Smooth muscle cell (in vitro differentiated cells): ENCODE measurements around the gene ZNF189. TPM values are rescaled to one million over a fixed set of nuclear protein-coding genes. Genes with fewer than 3 reads are reported as not detected.

ENCODE experiments used
- DNase-seq: peaks from one replicate; lab custom pipeline; 2025; ENCODE audit not compliant: unreplicated experiment; lab: John Stamatoyannopoulos, UW
- H2AFZ ChIP-seq: fragments of 200-600 bp; sonication (generic); 2 replicates; pipeline ENCODE4 v1.6.0; 2016; ENCODE audit warnings: antibody characterized with exemption, low read depth, mild to moderate bottlenecking
- H3F3A ChIP-seq: fragments of 200-600 bp; sonication (generic); 2 replicates; pipeline ENCODE4 v1.6.0; 2017; ENCODE audit warnings: antibody characterized with exemption, low read depth
- H3K27ac ChIP-seq: fragments of 200-600 bp; sonication (generic); 2 replicates; pipeline ENCODE4 v1.5.1; 2016; ENCODE audit warnings: low read depth, mild to moderate bottlenecking
- H3K27me3 ChIP-seq: fragments of 200-600 bp; sonication (generic); 2 replicates; pipeline ENCODE4 v1.6.1; 2016; ENCODE audit warnings: low read depth, mild to moderate bottlenecking
- H3K36me3 ChIP-seq: fragments of 200-600 bp; sonication (generic); 2 replicates; pipeline ENCODE4 v1.5.1; 2016; ENCODE audit warnings: low read depth
- H3K4me1 ChIP-seq: fragments of 200-600 bp; sonication (generic); 2 replicates; pipeline ENCODE4 v1.5.1; 2016; ENCODE audit warnings: low read depth
- H3K4me2 ChIP-seq: fragments of 200-600 bp; sonication (generic); 2 replicates; pipeline ENCODE4 v1.6.0; 2016; ENCODE audit warnings: mild to moderate bottlenecking
- H3K4me3 ChIP-seq: fragments of 200-600 bp; sonication (generic); 2 replicates; pipeline ENCODE4 v1.5.1; 2016; ENCODE audit warnings: mild to moderate bottlenecking
- H3K79me2 ChIP-seq: fragments of 200-600 bp; sonication (generic); 2 replicates; pipeline ENCODE4 v1.6.0; 2016; ENCODE audit warnings: low read depth, mild to moderate bottlenecking
- H3K9ac ChIP-seq: fragments of 200-600 bp; sonication (generic); 2 replicates; pipeline ENCODE4 v1.6.0; 2016; ENCODE audit warnings: low read depth
- H3K9me3 ChIP-seq: fragments of 200-600 bp; sonication (generic); replicated peaks from 2 replicates; pipeline ENCODE4 v1.5.1; 2016; ENCODE audit warnings: low read depth
- H4K20me1 ChIP-seq: fragments of 200-600 bp; sonication (generic); 2 replicates; pipeline ENCODE4 v1.6.0; 2016; ENCODE audit warnings: low read depth
- CTCF ChIP-seq: fragments of 200-600 bp; sonication (generic); IDR thresholded peaks from 2 replicates; pipeline ENCODE4 v1.5.1; 2017; ENCODE audit warnings: borderline replicate concordance, mild to moderate bottlenecking, antibody characterized with exemption; ENCODE audit not compliant: insufficient read depth, poor library complexity, severe bottlenecking
- WGBS: methylation state at CpG from one replicate; pipeline ENCODE4 v1.1.7; 2016; ENCODE audit warnings: low lambda C conversion rate; 5-methylcytosine and 5-hydroxymethylcytosine counted together
- polyA plus RNA-seq: library from polyadenylated mRNA; unstranded; fragments of >200 nt; fragmentation: Nextera tagmentation; extraction: Ambion mirVana; gene quantifications from 2 replicates; pipeline ENCODE4 v1.2.1, GENCODE V29; 2016
- total RNA-seq: library from RNA; depleted of rRNA; stranded (reverse); fragments of >200 nt; gene quantifications from 2 replicates; pipeline ENCODE4 v1.2.3, GENCODE V29; 2014

Gene ZNF189
- total RNA-seq = 12.9 and 21.7 TPM in 2 replicates
- 2.7 and 3.2 TPM in 2 replicates for polyA plus RNA-seq

GRCh38 chr9:101398068-101398929 is at the start of gene ZNF189, which contains the start of gene MRPL50:
Gene ZNF189 (plus strand): TSS chr9:101398851. CDS start chr9:101399157, 306 bp downstream.
Gene MRPL50 (minus strand): TSS chr9:101398618. CDS start chr9:101398592, 26 bp downstream.
- H3K9ac ChIP-seq = peak within 1 kb of the TSS; percentile 96
- 1% methylated on average over 43 of the region's 44 CpGs for WGBS
- H3K4me2 ChIP-seq = peak within 1 kb of the TSS; percentile 87
- peaks cover 32% of the 10 kb centered on the region for H3K36me3 ChIP-seq
- peaks cover under 1% of the 10 kb centered on the region for H4K20me1 ChIP-seq
- peak within 1 kb of the TSS; percentile 91 for H3K27ac ChIP-seq
- peak within 1 kb of the TSS; percentile 96 for H3K4me3 ChIP-seq
- peak within 1 kb of the TSS; percentile 99 for H2AFZ ChIP-seq
- DNase-seq = peak; percentile 79
- no peaks in the 10 kb centered on the region for H3K27me3 ChIP-seq
- no peaks in the 10 kb centered on the region for H3F3A ChIP-seq
- H3K79me2 ChIP-seq = peaks cover 90% of the 10 kb centered on the region
- no peak for TF ChIP-seq CTCF
- peaks cover 3% of the 10 kb centered on the region for H3K9me3 ChIP-seq
- H3K4me1 ChIP-seq = peaks cover 13% of the 10 kb centered on the region

- Histone ChIP-seq H3K4me2 (no peak overlapping the region), H3F3A (no peaks in the 10 kb centered on the region), H3K4me1 (no peaks in the 10 kb centered on the region), H3K79me2 (no peaks in the 10 kb centered on the region), H3K4me3 (no peak overlapping the region), H3K36me3 (no peaks in the 10 kb centered on the region), H3K9ac (no peak overlapping the region), H2AFZ (no peak overlapping the region), H4K20me1 (no peaks in the 10 kb centered on the region), H3K9me3 (no peaks in the 10 kb centered on the region), H3K27ac (no peak overlapping the region), H3K27me3 (no peaks in the 10 kb centered on the region)
- no peak for TF ChIP-seq CTCF
- no peak for DNase-seq
- WGBS = 96% methylated on average over 1 of the region's 1 CpG
Measured at GRCh38 chr9:101350285-101350684, 48.4 kb upstream of the ZNF189 start.

GRCh38 chr9:101352892-101353463 is 45.7 kb upstream of the ZNF189 start:
- Histone ChIP-seq H3K4me2 (no peak overlapping the region), H2AFZ (no peak overlapping the region), H3K9ac (no peak overlapping the region), H3K9me3 (no peaks in the 10 kb centered on the region), H3F3A (no peaks in the 10 kb centered on the region), H4K20me1 (no peaks in the 10 kb centered on the region), H3K27ac (no peak overlapping the region), H3K27me3 (no peaks in the 10 kb centered on the region), H3K36me3 (no peaks in the 10 kb centered on the region), H3K4me1 (no peaks in the 10 kb centered on the region), H3K79me2 (no peaks in the 10 kb centered on the region), H3K4me3 (no peak overlapping the region)
- TF ChIP-seq CTCF = no peak
- 85% methylated on average over 6 of the region's 6 CpGs for WGBS
- DNase-seq = no peak
